DND-41 (cell line): ENCODE results near the gene MYH6.

Experiments used
- EZH2 ChIP-seq: IDR thresholded peaks from 3 replicates; pipeline ENCODE4 v1.6.1; 2012; ENCODE audit warnings: borderline replicate concordance, low read depth, mild to moderate bottlenecking, moderate library complexity, low read length, inconsistent platforms; ENCODE audit not compliant: severe bottlenecking
- TF ChIP-seq, protein P1 (sequence below): IDR thresholded peaks from 2 replicates; pipeline ENCODE4 v1.5.1; 2012; ENCODE audit warnings: borderline replicate concordance, low read length, moderate library complexity, mild to moderate bottlenecking; ENCODE audit not compliant: poor library complexity, severe bottlenecking; ENCODE audit errors: extremely low read depth

DNA sequence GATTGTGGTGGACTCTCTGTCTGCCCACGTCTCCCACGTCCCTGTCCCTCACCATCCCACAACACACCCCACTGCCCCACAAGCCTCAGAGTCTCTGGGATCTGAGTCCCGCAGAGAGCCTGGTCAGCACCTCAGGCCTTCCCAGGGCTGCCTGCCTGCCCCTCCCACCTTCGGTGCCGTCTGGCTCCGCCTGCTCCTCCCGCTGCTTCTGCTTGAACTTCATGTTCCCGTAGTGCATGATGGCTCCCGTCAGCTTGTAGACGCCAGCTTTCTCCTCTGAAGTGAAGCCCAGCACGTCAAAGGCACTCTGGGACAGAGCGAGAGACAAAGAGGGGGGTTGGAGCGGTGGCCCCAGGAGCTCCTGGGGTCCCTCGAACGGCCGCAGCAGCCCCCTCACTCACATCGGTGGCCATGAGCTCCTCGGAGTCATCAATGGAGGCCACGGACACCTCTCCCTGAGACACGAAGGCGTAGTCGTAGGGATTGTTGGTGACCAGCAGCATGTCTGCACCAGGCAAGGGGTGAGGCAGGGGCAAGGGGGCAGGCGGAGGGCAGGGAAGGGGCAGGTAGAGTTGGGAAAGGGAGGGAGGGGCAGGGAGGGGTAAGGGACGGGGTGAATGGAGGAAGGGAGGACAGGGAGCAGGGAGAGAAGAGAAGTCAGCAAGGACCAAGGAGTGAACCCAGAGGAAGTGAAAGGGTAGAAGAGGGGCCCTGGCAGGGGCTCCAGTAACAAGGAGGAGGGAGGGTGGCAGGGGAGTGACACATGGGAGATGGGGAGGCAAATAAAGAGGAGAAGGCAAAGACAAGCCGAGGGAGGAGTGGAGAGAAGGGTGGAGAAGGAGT lies 5.6 kb downstream of the MYH6 start:
- TF ChIP-seq, protein P1, sequence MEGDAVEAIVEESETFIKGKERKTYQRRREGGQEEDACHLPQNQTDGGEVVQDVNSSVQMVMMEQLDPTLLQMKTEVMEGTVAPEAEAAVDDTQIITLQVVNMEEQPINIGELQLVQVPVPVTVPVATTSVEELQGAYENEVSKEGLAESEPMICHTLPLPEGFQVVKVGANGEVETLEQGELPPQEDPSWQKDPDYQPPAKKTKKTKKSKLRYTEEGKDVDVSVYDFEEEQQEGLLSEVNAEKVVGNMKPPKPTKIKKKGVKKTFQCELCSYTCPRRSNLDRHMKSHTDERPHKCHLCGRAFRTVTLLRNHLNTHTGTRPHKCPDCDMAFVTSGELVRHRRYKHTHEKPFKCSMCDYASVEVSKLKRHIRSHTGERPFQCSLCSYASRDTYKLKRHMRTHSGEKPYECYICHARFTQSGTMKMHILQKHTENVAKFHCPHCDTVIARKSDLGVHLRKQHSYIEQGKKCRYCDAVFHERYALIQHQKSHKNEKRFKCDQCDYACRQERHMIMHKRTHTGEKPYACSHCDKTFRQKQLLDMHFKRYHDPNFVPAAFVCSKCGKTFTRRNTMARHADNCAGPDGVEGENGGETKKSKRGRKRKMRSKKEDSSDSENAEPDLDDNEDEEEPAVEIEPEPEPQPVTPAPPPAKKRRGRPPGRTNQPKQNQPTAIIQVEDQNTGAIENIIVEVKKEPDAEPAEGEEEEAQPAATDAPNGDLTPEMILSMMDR = no peak
- TF ChIP-seq EZH2 = no peak
